K562 (cell line): ENCODE measurements around the gene PPP1R13L. TPM values are rescaled to one million over a fixed set of nuclear protein-coding genes. Genes with fewer than 3 reads are reported as not detected.

Source experiments
- ARID3B ChIP-seq: fragments of 250-450 bp; sonication (Bioruptor Pico); IDR thresholded peaks from 2 replicates; pipeline ENCODE4 v1.4.0; 2020; ENCODE audit warnings: borderline replicate concordance
- BACH1 ChIP-seq: fragments of 200-800 bp; sonication (Bioruptor generic); IDR thresholded peaks from 2 replicates; pipeline ENCODE4 v1.6.1; 2016; ENCODE audit warnings: missing genetic modification characterization, missing compliant biosample characterization
- BCOR ChIP-seq: fragments of 450-650 bp; IDR thresholded peaks from 2 replicates; pipeline ENCODE4 v1.6.1; 2016
- EHMT2 ChIP-seq: fragments of 450-650 bp; IDR thresholded peaks from 2 replicates; pipeline ENCODE4 v1.6.1; 2018; ENCODE audit warnings: antibody characterized with exemption
- ETV5 ChIP-seq: sonication (generic); formaldehyde crosslinking; IDR thresholded peaks from 2 replicates; pipeline ENCODE4 v1.4.0; 2020; ENCODE audit warnings: low read depth, mild to moderate bottlenecking, missing genetic modification reagents
- FOSL1 ChIP-seq: fragments of 200-800 bp; sonication (Bioruptor generic); conservative IDR thresholded peaks from 2 replicates; pipeline ENCODE4 v1.6.1; 2016; ENCODE audit warnings: missing genetic modification characterization, missing compliant biosample characterization
- GABPB1 ChIP-seq: sonication (generic); formaldehyde crosslinking; IDR thresholded peaks from 2 replicates; pipeline ENCODE4 v1.8.0; 2022; ENCODE audit warnings: mild to moderate bottlenecking, missing genetic modification reagents
- GMEB1 ChIP-seq: fragments of 250-450 bp; sonication (Bioruptor Pico); IDR thresholded peaks from 2 replicates; pipeline ENCODE4 v1.4.0; 2020; ENCODE audit warnings: mild to moderate bottlenecking
- HDAC8 ChIP-seq: fragments of 450-650 bp; IDR thresholded peaks from 2 replicates; pipeline ENCODE4 v1.6.1; 2016; ENCODE audit warnings: mild to moderate bottlenecking, missing genetic modification characterization, moderate library complexity, missing compliant biosample characterization
- HSF4 ChIP-seq: fragments of 250-450 bp; sonication (Bioruptor Pico); IDR thresholded peaks from 2 replicates; pipeline ENCODE4 v2.1.2; 2022; ENCODE audit warnings: mild to moderate bottlenecking, moderate library complexity, borderline replicate concordance
- NCOA6 ChIP-seq: fragments of 450-650 bp; IDR thresholded peaks from 2 replicates; pipeline ENCODE4 v1.6.1; 2017; ENCODE audit warnings: mild to moderate bottlenecking
- NELFE ChIP-seq: IDR thresholded peaks from 2 replicates; pipeline ENCODE4 v1.6.1; 2011; ENCODE audit warnings: mild to moderate bottlenecking; ENCODE audit not compliant: insufficient read depth, insufficient read length
- NR2C2 ChIP-seq, 2 experiments: fragments of 200-800 bp in 1 of 2; sonication (Bioruptor generic) in 1 of 2; sonication (generic) in 1 of 2; formaldehyde crosslinking in 1 of 2; IDR thresholded peaks; 2 replicates each; pipeline versions ENCODE4 v1.6.1 to v1.8.0; 2016 to 2022; ENCODE audit warnings: mild to moderate bottlenecking in 1 of 2, missing compliant biosample characterization in 1 of 2, missing genetic modification characterization in 1 of 2, missing genetic modification reagents in 1 of 2
- POLR2B ChIP-seq: fragments of 450-650 bp; IDR thresholded peaks from 2 replicates; pipeline ENCODE4 v1.6.1; 2018; ENCODE audit warnings: low read depth; ENCODE audit not compliant: partially characterized antibody
- PPARD ChIP-seq: fragments of 250-450 bp; sonication (Bioruptor Pico); IDR thresholded peaks from 2 replicates; pipeline ENCODE4 v1.8.0; 2022; ENCODE audit warnings: inconsistent platforms, mild to moderate bottlenecking, moderate library complexity
- SMAD2 ChIP-seq: fragments of 150-350 bp; IDR thresholded peaks from 2 replicates; pipeline ENCODE4 v1.6.1; 2014; ENCODE audit warnings: low read depth, mild to moderate bottlenecking, low read length
- TAF7 ChIP-seq: fragments of 450-650 bp; IDR thresholded peaks from 2 replicates; pipeline ENCODE4 v1.6.1; 2016; ENCODE audit warnings: missing genetic modification characterization, missing compliant biosample characterization
- TCF7L2 ChIP-seq: fragments of 150-350 bp; IDR thresholded peaks from 2 replicates; pipeline ENCODE4 v1.6.1; 2016; ENCODE audit warnings: low read depth, mild to moderate bottlenecking, low read length, moderate library complexity
- TFAM ChIP-seq: fragments of 250-450 bp; sonication (Bioruptor Pico); conservative IDR thresholded peaks from 2 replicates; pipeline ENCODE4 v1.5.0; 2021; ENCODE audit warnings: mild to moderate bottlenecking, moderate library complexity
- TRIM24 ChIP-seq, 2 experiments: fragments of 450-650 bp; IDR thresholded peaks; 2 replicates each; pipeline ENCODE4 v1.6.1; 2016
- WHSC1 ChIP-seq: IDR thresholded peaks from one replicate; pipeline ENCODE4 v1.6.1; 2012; ENCODE audit warnings: low read length, control low read depth, inconsistent platforms
- ZC3H4 ChIP-seq: sonication (generic); formaldehyde crosslinking; IDR thresholded peaks from 2 replicates; pipeline ENCODE4 v1.9.0; 2021; ENCODE audit warnings: missing genetic modification reagents, borderline replicate concordance
- ZC3H8 ChIP-seq: fragments of 450-650 bp; IDR thresholded peaks from 2 replicates; pipeline ENCODE4 v1.6.1; 2017
- polyA plus RNA-seq, 8 experiments: library from polyadenylated mRNA; depleted of rRNA in 4 of 8; stranded (reverse) in 5 of 8; unstranded in 3 of 8; fragments of >200 nt; fragmentation: Nextera tagmentation in 2 of 8; fragmentation: Illumina TruSeq in 1 of 8; extraction: Ambion mirVana in 2 of 8; extraction: Trizol in 1 of 8; gene quantifications; 2 replicates each; pipeline versions ENCODE4 v1.2.1 to v1.2.3, GENCODE V29; 2011 to 2014; ENCODE audit warnings: inconsistent platforms in 1 of 8, missing spikeins in 1 of 8
- total RNA-seq, 7 experiments: library from RNA; depleted of rRNA in 6 of 7; stranded (reverse); fragments of >200 nt in 6 of 7; fragmentation: Illumina TruSeq in 2 of 7; extraction: Trizol in 2 of 7; gene quantifications; 2 replicates each; pipeline versions ENCODE4 v1.2.1 to v1.2.3, GENCODE V29; 2011 to 2021; ENCODE audit warnings: low replicate concordance in 1 of 7
- TF ChIP-seq, protein P1 (sequence below): fragments of 450-650 bp; IDR thresholded peaks from 2 replicates; pipeline ENCODE4 v1.6.1; 2018; ENCODE audit warnings: mild to moderate bottlenecking, low read depth; ENCODE audit not compliant: partially characterized antibody
- TF ChIP-seq, protein P2 (sequence below): fragments of 250-450 bp; sonication (Bioruptor Pico); IDR thresholded peaks from 2 replicates; pipeline ENCODE4 v1.5.0; 2021

Gene PPP1R13L
- total and polyA plus RNA-seq, 9 of the 15 experiments (the other 6 are each of a cell fraction or from before 2014, with no cell fraction given) = 0.32 to 6.7 (median 2.0) TPM

DNA sequence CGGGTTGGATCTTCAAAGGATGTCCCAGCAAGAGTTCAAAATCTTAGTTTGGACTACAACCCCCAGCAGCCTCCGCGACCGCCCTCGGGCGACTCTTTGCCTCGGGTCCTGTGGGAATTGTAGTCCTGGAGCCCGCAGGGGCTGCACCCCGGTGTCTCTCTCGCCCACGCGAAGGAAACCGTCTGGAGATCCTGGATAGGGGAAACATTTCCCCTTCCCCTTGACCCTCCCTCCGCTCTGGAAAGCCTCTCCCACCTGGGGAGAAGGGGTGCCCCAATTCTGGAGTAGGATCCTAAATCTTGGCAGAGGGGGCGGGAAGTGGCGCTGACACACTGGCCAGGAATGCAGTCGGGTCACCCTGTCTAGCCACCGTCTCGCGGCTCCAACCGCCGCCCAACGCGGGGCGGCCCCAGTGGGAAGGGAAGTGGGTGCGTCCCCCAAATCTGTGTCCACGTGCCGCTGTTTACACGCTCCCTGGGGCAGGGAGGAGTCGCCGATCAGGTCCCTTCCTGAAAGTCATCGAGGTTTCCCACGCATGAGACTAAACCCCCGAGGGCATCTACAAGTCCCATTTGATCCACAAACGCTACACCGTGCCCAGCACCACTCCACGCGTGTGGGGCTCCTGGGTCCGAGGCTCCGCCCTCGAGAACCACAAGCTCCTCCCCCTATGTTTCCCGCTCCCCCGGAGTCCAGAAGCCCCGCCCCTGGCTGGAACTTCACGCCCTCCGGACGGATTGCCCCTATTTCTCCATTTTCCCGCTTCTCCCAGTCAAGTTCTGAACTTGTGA, 761 bp upstream of the PPP1R13L start (continued):
- TF ChIP-seq HSF4 (CRISPR knock-in tag) (no peak), SMAD2 (no peak), NR2C2 (CRISPR knock-in tag; IDR thresholded peaks at IDR 0.05) (peak; percentile 63), NR2C2 (tag; IDR thresholded peaks at IDR 0.05) (peak; percentile 97), GMEB1 (CRISPR knock-in tag) (no peak), TRIM24 (IDR thresholded peaks at IDR 0.05) (no peak), NELFE (no peak), BACH1 (tag) (peak; percentile 60; the same call in 1 of the 2 replicates), WHSC1 (no peak), ETV5 (CRISPR knock-in tag) (no peak), POLR2B (peak; percentile 47), TAF7 (tag) (peak; percentile 54; the same call in 1 of the 2 replicates), ZC3H4 (CRISPR knock-in tag) (no peak), EHMT2 (no peak), ZC3H8 (no peak), TFAM (no peak), PPARD (no peak), FOSL1 (tag) (peak; percentile 92), NCOA6 (no peak), TCF7L2 (no peak), GABPB1 (CRISPR knock-in tag) (peak; percentile 24; the same call in 1 of the 2 replicates), HDAC8 (tag) (no peak), ARID3B (no peak), BCOR (0 out of 2 replicates have a peak, but pooled peaks have one; percentile 7)
- TF ChIP-seq, protein P1, sequence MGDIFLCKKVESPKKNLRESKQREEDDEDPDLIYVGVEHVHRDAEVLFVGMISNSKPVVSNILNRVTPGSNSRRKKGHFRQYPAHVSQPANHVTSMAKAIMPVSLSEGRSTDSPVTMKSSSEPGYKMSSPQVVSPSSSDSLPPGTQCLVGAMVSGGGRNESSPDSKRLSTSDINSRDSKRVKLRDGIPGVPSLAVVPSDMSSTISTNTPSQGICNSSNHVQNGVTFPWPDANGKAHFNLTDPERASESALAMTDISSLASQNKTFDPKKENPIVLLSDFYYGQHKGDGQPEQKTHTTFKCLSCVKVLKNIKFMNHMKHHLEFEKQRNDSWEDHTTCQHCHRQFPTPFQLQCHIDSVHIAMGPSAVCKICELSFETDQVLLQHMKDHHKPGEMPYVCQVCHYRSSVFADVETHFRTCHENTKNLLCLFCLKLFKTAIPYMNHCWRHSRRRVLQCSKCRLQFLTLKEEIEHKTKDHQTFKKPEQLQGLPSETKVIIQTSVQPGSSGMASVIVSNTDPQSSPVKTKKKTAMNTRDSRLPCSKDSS = no peak
- TF ChIP-seq, protein P2, sequence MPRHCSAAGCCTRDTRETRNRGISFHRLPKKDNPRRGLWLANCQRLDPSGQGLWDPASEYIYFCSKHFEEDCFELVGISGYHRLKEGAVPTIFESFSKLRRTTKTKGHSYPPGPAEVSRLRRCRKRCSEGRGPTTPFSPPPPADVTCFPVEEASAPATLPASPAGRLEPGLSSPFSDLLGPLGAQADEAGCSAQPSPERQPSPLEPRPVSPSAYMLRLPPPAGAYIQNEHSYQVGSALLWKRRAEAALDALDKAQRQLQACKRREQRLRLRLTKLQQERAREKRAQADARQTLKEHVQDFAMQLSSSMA = no peak
